HG02678 (cell line): ENCODE results near the gene NXPH4.
A peak's percentile ranks its signal among the peaks of the same experiment; 100 is the strongest.

Experiments used
- ATAC-seq: cut with Tn5 transposase; IDR thresholded peaks from one replicate; pipeline ENCODE4 v1.9.1; 2021; ENCODE audit warnings: mild to moderate bottlenecking, moderate library complexity; ENCODE audit not compliant: unreplicated experiment

NXPH4 gene

GRCh38 chr12:57240926-57241401 lies 24.4 kb downstream of the NXPH4 start:
- no peak for ATAC-seq

- no peak for ATAC-seq
Measured at GRCh38 chr12:57241402-57242310, 25.1 kb downstream of the NXPH4 start.

GRCh38 chr12:57242329-57242690 lies 25.7 kb downstream of the NXPH4 start:
- ATAC-seq: no peak

GRCh38 chr12:57242691-57243454 lies 26.3 kb downstream of the NXPH4 start:
- peak; percentile 39 for ATAC-seq

- no peak for ATAC-seq
Measured at GRCh38 chr12:57243521-57244311, 27.1 kb downstream of the NXPH4 start.

- ATAC-seq: no peak
Measured at GRCh38 chr12:57244312-57244696, 27.7 kb downstream of the NXPH4 start.

- no peak for ATAC-seq
Measured at GRCh38 chr12:57247041-57247440, 30.4 kb downstream of the NXPH4 start.

GRCh38 chr12:57248934-57249742 lies 32.5 kb downstream of the NXPH4 start:
- no peak for ATAC-seq

- no peak for ATAC-seq
Measured at GRCh38 chr12:57250541-57250940, 33.9 kb downstream of the NXPH4 start.

GRCh38 chr12:57250956-57251355 lies 34.4 kb downstream of the NXPH4 start, which contains the start of gene STAC3:
Gene STAC3, minus strand, starts transcription at chr12:57251187. Its CDS starts 1,551 bp downstream, at chr12:57249636.
- ATAC-seq: no peak

GRCh38 chr12:57254506-57255280 lies 38.1 kb downstream of the NXPH4 start:
- ATAC-seq: no peak

GRCh38 chr12:57255916-57256315 lies 39.3 kb downstream of the NXPH4 start:
- ATAC-seq: no peak

GRCh38 chr12:57258977-57259970 lies 42.7 kb downstream of the NXPH4 start:
- no peak for ATAC-seq

- no peak for ATAC-seq
Measured at GRCh38 chr12:57260366-57260765, 43.8 kb downstream of the NXPH4 start.

- no peak for ATAC-seq
Measured at GRCh38 chr12:57261428-57261865, 44.9 kb downstream of the NXPH4 start.

- no peak for ATAC-seq
Measured at GRCh38 chr12:57262126-57262822, 45.7 kb downstream of the NXPH4 start.

- no peak for ATAC-seq
Measured at GRCh38 chr12:57263096-57263495, 46.5 kb downstream of the NXPH4 start.

- ATAC-seq: no peak
Measured at GRCh38 chr12:57266681-57267080, 50.1 kb downstream of the NXPH4 start.
